EH (cell line): ENCODE data around the gene CTRB1.
"Not testable (repeated sequence)": the region's sequence is repeated elsewhere in the genome, so short reads cannot be mapped to it uniquely, and the experiment has no call there.

Source experiments
- DNase-seq: peaks from one replicate; pipeline ENCODE4 v3.0.0-alpha.2; 2015; ENCODE audit warnings: low read depth

CTRB1 gene

DNA sequence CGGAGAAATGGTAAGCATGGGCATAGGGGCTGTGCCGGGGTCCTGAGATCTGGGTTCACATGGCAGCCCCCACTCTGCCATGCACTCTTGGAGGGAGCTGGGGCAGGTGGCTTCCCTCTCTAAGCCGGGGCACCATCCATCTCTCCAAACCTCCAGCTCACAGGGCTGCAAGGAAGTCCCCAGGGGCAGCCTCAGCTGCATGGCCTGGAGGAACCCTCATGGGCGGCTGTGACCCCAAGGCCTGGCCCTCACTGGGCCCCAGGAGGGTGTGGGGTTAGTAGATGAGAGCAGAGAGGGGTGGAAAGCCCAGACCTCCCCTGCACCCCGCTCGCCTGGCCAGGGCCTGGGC lies 14.4 kb upstream of the CTRB1 start:
- no peak for DNase-seq

DNA sequence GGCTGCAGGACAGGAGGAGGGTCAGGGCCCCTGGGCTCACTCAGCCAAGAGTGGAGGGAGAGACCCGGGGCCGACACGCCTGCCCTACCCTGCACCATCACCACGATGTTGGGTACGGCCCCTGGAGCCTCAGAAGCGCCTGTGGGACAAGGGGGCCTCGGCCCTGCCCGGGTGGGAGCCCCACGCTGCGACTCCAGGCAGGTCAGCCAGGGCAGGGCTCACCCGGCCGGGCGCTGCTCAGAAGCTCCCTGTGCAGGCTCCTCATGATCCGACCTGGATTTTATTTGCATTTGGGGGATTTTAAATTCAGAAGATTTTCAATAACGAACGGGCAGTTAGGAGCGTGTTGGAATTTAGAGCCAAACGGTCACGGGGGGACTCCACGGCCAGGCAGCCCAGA lies 13.9 kb upstream of the CTRB1 start:
- not testable (repeated sequence) for DNase-seq

DNA sequence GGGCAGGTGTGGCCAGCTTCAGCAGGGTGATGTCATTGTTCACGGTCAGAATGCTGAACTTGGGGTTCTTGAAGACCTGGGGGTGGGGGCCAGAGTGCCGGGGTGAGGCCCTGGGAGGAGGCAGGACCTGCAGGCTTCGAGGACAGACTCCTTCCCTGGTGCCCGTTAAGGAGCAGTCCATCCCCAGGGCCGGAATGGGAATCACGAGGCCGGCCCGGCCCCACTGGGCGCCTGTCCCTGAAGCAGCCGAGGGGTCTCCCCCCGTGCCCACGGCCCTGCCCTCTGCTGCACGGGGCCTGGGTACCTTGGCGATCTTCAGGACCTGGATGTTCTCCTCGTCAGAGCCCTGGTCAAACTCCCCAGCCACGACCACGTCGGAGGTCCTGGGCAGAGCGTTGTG lies 13.3 kb upstream of the CTRB1 start:
- not testable (repeated sequence) for DNase-seq

DNA sequence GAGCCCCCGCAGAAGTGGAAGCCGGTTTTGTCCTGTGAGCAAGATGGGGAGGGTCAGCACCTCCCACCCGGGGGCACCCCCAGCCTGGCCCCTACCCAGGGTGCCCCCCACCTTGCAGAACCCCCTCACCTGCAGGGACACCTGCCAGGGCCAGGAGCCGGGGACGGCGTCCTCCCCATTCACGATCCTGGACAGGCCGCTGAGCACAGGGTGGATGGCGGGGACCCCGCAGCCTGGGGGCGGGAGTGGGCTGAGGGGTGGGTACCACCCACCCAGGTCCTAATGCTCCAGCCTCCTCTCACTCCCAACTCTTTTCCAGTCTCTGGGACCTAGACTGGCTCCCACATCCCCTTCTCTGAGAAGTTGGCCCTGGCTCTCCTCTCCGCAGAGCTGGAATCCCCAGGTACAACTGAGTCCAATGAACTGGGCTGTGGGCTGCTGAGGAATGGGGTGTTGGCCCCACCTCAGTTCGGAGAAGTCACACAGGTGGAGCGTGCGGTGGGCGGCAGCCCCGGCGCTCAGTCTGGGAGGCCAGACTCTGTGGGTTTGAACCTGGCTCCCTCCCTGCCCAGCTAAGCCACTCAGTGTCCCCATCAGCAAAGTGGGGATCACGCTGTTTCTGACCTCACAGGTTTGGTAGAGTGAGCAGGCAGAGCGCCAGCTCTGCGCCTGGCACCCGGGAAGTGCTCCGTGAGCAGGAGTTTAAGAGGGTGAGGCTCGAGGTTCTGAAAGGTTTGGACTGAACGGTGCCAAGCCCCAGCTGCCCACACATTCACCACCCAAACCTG lies 12.6 kb upstream of the CTRB1 start:
- DNase-seq = not testable (repeated sequence)

DNA sequence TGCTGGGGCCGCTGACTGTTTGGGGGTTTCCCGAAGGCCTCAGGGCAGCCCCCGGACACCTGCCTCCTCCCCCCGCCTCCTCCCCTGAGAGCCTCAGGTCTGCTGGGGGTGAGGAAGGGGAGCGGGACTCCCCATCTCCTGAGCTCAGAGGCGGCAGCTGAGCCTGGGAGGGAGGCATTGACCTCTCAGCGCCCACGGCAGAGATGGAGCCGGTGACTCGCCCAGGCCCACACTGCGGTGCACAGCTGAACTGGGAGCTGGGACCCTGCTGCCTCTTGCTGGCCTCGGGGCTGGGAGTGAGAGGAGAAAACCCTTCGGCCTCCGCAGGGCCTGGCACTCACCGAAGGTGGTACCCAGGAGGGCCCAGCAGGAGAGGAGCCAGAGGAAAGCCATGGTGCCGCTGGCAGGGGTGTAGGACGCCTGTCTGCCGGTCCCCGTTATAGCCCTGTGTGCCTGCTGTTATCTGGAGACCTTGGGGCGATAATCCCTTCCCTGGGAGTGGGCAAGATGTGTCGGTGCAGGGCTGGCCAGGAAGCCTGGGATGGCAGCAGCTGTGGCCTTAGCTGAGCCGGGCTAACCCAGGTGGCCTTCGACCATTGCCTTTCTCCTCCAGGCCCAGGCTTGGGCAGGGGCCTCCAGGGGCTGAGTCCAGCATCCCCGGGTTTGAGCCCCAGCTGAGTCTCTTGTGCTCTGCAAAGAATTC lies 11.9 kb upstream of the CTRB1 start, which contains the start of gene CTRB2:
TSS of gene CTRB2 (minus strand) at position 413 of the 703 bp plus-strand sequence. CDS start at position 393, 20 bp downstream.
- peak; percentile 39 for DNase-seq

DNA sequence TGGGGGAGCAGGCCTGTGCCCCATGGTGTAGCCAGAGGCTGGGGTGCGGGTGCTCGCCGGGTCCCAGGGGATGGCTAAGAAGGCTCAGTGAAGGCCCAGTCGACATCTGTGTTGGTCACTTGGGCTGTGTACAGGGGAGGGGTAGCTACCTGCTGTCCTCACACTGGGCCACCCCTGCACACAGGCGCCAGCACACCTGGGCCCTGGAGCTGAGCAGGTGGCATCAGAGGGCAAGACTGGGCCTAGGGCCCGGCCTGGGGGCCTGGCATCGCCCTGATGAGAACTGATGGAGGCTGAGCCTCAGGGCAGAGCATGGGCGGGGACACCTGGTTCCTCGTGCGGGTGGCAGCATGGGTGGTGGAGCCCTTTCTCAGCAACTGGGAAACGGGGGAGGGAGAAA lies 11.0 kb upstream of the CTRB1 start:
- DNase-seq = no peak

DNA sequence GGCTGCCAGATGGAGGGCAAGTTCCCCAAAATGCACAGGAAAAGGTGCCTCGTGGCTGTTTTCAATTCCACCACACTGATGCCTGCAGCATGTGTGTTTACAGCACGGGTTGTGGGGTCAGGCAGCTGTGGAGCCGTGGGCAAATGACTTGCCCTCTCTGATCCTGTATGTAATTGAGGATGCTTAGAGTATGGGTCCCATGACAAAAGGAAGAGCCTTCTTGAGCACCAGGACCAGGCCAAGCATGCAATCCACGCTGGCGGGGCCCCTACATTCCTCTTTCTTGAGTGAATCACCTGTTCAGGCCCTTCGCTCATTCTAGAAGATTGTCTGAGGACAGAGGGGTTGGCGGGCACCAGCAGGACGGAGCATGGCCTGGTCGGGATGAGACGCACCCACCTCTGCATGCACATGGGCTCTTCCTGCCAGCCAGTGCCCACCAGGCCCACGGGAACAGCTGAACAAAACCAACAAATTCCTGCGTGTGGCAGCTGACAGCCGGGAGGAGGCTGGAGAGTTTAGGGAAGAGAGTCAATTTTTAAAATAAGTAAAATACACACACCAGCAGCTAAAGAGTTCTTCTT lies 10.5 kb upstream of the CTRB1 start:
- DNase-seq = no peak

DNA sequence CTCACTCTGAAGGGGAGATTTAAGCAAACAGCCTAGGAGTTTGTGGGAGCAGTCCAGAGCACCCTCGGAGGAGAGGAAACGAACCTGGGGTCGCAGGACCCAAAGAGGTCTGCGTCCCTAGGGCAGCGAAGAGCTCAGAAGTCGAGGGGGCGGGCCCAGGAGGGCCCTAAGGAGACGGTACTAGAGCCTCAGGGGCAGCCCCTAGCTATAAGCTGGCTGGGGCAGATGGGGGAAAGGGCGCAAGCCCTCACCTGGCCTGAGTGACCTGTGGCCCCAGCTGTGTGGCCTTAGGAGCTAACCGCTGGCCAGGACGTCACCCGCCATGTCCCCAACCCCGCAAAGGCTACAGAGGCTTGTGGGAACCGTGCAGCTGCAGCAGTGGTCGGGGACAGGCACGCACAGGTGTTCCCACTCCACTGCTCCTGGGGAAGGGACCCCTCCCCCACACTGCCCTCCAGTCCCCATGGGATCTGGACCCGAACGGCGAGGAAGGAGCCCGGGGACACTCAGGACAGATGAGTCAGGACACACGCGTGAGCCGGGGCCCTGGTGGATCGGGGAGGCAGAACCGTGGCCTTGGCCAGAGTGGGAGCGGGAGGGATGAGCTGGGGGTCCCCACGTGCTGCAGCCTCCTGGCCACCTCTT lies 9.8 kb upstream of the CTRB1 start:
- DNase-seq = no peak

DNA sequence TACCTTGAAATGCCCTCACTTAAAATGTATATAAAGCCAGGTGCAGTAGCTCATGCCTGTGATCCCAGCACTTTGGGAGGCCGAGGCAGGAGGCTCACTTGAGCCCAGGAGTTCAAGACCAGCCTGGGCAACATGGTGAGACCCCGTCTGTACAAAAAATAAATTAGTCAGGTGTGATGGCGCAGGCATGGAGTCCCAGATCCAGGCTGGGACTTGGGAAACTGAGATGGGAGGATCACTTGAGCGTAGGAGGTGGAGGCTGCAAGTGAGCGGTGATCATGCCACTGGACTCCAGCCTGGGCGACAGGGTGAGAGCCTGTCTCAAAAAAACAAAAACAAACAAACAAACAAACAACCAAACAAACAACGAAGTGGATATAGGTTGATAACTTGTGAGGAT lies 9.3 kb upstream of the CTRB1 start:
- DNase-seq = not testable (repeated sequence)

DNA sequence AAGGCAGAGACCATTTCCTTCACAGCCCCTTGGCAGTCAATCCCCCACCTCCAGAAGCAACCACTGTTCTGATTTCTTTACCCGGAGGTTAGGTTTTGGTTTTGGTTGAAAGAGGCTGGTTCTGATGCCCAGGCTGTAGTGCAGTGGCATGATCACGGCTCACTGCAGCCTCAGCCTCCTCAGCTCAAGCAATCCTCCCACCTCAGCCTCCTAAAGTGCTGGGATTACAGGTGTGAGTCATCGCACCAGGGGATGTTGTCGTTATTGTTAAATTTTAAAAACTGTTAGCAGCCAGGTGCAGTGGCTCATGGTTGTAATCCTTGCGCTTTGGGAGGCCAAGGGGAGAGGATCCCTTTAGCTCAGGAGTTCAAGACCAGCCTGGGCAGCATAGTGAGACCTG lies 8.8 kb upstream of the CTRB1 start:
- DNase-seq = no peak

DNA sequence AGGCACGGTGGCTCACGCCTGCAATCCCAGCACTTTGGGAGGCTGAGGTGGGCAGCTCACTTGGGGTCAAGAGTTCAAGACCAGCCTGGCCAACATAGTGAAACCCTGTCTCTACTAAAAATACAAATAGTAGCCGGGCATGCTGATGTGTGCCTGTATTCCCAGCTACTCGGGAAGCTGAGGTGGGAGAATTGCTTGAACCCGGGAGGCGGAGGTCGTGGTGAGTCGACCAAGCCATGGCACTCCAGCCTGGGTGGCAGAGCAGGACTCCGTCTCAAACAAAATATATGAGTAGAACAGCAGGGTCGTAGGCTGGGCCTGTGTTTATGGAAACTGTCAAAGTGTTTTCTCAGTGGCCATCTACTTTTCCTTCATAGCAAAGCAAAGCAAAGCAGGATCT lies 7.5 kb upstream of the CTRB1 start:
- not testable (repeated sequence) for DNase-seq

DNA sequence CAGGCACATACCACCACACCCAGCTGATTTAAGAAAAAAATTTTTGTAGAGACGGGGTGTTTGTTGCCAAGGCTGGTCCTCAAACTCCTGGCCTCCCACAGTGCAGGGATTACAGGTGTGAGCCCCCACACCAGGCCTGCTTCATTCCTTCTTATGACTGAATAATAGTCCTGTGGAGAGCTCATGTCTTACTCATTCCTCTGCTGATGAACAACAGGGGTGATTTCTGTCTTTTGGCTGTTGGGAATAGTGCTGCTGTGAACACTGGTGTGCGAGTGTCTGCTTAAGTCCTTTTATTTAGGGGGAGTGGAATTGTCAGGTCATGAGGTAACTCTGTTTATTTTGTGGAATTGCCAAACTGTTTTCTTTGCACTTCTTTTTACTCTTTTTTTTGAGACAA lies 2.7 kb upstream of the CTRB1 start:
- no peak for DNase-seq

DNA sequence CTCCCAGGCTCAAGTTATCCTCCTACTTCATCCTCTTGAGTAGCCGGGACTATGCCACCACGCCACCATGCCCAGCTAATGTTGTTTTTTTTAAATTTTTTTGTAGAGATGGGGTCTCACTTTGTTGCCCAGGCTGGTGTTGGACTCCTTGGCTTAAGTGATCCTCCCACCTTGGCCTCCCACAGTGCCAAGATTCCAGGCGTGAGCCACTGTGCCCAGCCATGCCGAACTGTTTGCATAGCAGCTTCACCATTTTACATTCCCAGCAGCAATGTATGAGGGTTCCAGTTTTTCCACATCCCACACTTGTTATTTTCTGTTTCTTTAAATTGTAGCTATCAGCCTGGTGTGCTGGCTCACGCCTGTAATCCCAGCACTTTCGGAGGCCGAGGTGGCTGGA lies 2.2 kb upstream of the CTRB1 start:
- DNase-seq = no peak

DNA sequence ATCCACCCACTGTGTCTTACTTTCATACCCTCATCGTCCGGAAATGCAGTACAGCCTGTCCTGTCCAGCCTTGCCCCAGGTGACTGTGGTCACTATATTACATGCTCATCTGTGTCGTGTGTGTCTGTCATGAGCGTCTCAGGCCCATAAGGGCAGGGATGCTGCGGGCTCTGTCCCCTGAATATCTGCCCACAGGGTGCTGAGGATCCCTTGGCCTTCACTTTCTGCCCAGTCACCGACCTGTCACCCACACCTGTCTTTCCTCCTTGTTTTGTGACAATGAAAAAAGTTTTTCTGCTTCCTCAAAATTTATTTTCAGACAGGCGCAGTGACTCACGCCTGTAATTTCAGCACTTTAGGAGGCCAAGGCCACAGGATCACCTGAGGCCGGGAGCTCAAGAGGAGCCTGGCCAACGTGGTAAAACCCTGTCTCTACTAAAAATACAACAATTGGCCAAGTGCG lies 1.4 kb upstream of the CTRB1 start:
- DNase-seq = no peak

DNA sequence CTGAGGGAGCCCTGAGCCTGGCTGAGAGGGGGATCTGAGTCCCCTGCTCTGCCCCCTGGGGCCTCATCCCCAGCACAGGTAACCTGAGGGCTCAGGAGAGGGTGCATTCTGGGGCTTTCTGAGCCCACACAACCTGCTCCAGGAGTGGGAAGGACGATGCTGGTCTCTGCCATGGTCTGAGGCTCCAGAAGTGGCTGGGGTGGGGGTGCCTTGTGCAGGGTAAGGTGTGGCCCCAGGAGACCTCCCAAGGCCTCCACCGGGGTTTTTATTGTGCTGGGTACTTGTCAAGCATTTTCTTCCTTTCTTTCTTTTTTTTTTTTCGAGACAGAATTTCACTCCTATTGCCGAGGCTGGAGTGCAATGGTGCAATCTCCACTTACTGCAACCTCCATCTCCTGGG lies 300 bp downstream of the CTRB1 start:
- no peak for DNase-seq

DNA sequence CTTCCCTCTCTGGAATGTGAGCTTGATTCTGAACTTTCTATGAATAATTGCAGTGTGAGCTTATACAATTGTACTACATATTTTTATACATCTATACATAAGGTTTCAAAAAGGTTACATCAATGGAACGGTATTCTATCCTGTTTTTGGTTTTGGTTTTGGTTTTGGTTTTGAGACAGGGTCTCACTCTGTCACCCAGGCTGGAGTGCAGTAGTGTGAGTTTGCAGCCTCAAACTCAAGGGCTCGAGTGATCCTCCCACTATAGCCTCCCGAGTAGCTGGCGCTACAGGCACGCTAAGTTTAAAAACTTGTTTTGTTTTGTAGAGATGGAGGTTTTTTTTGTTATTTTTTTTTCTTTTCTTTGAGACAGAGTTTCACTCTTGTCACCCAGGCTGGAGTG lies 1.1 kb downstream of the CTRB1 start:
- no peak for DNase-seq

DNA sequence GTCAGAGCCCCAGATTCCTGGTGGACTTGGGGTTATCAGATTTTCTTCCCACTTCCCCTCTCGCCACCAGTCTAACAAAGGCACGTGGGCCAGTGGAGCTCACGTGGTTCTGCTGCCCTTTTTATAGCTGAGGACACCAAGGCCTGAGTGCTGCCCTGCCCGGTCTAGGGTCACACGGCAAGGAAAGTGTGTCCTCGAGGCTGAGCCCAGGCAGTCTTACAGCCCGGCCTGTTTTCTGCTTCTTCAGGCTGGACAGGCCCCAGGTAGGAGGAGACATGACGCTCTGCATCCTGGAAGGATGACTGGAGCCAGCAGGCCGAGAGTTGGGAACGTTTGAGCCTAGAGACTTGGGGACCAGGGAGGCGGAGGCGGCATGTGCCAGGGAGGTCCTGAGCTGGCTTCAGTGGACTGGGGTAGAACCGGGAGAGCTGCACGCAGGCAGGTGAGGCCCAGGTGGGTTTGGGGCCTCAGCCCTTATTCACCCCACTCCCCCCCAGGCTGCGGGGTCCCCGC lies 3.5 kb downstream of the CTRB1 start:
- DNase-seq = no peak

DNA sequence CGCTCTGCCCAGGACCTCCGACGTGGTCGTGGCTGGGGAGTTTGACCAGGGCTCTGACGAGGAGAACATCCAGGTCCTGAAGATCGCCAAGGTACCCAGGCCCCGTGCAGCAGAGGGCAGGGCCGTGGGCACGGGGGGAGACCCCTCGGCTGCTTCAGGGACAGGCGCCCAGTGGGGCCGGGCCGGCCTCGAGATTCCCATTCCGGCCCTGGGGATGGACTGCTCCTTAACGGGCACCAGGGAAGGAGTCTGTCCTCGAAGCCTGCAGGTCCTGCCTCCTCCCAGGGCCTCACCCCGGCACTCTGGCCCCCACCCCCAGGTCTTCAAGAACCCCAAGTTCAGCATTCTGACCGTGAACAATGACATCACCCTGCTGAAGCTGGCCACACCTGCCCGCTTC lies 4.3 kb downstream of the CTRB1 start:
- not testable (repeated sequence) for DNase-seq

DNA sequence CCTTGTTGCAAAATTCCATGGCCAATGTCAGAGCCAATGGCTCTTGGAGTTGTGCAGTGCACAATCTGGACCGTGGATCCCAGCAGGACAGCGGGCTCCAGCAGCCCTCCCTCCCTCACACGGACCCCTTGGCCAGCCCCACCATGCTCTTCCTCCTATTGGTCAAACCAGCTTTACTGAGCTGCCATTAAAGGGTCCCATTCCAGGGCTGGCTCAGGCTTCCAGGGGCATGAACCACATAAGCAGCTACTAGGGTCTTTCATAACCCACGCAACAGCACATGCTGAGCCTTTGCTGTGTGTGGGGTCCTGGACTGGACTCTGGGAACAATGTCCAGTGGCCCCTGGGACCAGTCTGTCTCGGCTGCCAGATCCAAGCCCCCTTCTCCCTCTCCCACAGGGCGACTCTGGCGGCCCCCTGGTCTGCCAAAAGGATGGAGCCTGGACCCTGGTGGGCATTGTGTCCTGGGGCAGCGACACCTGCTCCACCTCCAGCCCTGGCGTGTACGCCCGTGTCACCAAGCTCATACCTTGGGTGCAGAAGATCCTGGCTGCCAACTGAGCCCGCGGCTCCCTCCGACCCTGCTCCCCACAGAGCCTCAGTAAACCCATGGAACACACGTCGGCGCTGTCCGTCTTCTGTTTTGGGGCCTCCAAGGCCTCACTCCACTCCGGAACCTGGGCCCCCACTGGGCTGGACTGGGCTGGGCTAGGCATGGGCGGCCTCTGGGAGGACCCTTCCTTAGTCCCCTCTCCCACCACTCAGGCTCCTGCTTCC lies 5.7 kb downstream of the CTRB1 start:
- peak; percentile 42 for DNase-seq

DNA sequence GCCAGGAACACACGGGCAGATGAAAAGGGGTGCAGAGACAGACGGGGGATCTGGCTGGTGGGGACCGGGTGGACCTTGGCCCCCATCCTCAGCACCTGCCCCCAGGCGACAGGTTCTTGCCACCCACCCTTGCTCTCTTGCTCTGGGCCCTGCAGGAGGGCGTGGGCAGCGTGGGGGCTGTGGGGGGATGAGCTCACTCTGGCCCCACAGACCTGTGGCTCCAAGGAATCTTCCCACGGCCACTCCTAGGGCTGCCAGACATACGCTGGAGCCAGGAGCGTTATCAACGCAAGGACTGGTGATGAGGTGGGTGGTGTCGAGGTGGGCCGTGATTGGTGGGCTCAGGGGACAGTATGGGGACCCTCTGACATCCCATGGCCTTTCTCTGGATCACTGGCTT lies 6.3 kb downstream of the CTRB1 start:
- DNase-seq = no peak

DNA sequence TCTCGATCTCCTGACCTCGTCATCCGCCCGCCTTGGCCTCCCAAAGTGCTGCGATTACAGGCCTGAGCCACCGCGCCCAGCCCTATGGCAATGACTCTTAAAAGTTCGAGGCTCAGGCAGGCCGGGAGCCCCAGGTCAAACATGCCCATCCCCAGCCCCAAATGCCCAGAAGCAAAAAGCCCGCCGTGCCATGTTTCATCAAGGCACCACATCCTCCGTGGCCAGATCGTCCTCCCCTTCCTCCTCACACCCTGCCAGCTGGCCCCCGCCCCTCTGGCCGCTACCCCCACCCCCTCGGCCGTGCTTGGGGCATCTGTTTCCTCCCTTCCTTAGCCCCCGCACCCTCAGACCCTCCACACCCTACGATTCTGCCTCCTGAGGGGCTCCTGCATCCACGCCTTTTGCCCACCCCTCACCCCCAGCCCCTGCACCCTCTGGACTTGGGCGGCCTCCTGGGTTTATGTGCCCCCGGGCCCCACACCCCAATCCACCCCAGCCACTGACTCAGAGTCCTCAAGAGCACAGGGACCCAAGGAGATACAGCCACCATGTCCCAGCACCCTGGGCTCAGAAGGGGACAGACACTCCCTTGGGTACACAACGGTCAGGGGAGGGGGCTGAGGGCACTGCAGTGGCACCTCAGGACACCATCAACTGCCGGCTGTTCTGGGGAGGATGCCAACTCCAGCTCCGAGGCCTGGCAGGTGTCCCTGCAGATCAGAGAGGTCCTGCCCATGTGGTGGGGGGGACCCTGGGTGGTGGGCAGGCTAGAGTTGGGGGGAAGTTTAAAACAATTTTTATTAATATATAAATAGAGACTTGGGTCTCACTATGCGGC lies 7.1 kb downstream of the CTRB1 start:
- DNase-seq = no peak
